Stimulated activated CD4-positive, alpha-beta T cell treated with anti-CD3 and anti-CD28 coated beads, Interleukin-4, amount 100 ng/mL, for 48 hours (primary cell): ENCODE results near the gene MLKL.

Experiments used
- DNase-seq, 2 donors: peaks; one replicate each; pipeline ENCODE4 v3.0.0-alpha.2; 2020; ENCODE audit warnings: low read depth in 2 of 2

The MLKL gene

DNA sequence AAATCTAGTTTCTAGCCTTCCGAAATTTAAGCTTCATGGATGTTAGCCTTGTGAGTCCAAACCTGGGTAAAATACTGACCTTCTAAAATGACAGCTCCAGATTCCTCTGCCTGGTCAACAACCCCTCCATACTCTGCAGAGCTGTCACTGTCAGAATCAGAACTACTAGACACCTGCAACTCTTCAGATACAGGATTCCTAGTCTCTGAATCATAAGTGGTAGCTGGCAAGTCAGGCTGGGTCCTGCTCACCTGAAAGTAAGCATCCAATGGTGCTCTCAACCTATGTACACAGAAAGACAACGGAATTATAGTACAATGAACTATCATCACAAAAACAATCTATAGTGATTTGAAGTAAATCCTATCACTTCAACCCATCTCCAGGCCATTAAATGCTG, 48.8 kb downstream of the MLKL start:
- no peak for DNase-seq

DNA sequence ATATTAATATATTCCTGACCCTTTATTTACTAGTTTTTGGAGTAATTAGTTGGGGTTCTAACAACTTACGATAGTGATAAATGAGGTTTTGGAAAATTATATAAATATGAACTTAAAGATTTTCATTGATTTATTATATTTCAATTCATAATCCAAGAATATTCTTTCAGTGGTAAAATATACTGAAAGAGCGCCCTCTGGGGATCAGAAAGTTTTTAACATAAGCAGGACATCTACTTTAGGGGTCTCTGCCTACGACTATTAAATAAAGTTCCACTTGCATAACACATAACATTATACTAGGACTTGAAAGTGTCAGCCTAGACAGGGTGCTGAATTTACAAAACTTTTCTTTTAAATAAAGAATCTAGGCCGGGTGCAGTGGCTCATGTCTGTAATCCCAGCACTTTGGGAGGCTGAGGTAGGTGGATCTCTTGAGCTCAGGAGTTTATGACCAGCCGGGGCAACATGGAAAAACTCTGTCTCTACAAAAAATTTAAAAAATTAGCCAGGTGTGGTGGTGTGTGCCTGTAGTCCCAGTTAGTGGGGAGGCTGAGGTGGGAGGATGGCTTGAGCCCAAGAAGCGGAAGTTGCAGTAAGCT, 49.6 kb downstream of the MLKL start:
- DNase-seq = no peak

DNA sequence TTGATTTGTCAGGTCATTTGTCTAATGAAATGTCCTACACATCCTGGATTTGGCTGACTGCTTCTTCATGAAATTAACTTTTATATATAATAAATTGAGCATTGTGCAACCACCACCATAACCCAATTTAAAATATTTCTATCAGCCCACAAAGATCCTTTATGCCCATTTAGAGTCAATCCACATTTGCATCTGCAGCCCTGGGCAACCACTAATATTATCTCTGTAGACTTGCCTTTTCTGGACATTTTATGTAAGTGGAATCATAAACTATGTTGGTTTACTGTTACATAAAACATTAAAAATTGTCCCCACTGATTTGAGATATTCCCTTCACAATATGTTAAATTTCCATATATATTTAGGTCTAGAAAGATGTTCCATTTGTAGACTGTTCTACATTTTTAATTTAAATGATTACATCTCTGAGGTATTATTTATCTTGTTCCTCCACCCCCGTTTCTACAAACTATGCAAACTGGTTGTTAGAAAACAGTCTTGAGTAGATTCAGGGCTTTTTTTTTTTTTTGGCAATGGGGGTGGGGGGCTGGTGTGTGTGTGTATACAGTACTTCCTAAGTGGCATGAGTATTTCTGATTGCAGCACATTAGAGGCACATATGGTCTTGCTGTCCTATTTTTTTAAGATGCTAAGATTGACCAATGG, 50.7 kb downstream of the MLKL start:
- no peak for DNase-seq

DNA sequence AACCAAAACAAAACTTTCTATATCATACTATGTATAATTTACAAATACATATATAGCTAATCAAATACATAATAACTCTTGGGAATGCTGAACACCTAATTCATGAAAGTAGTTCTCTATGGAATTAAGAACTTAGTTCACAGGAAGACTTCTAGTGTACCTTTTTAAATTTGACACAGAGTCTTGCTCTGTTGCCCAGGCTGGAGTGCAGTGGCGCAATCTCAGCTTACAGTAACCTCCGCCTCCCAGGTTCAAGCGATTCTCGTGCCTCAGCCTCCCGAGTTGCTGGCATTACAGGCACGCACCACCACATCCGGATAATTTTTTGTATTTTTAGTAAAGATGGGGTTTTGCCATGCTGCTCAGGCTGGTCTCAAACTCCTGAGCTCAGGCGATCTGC, 58.7 kb downstream of the MLKL start:
- DNase-seq = no peak

DNA sequence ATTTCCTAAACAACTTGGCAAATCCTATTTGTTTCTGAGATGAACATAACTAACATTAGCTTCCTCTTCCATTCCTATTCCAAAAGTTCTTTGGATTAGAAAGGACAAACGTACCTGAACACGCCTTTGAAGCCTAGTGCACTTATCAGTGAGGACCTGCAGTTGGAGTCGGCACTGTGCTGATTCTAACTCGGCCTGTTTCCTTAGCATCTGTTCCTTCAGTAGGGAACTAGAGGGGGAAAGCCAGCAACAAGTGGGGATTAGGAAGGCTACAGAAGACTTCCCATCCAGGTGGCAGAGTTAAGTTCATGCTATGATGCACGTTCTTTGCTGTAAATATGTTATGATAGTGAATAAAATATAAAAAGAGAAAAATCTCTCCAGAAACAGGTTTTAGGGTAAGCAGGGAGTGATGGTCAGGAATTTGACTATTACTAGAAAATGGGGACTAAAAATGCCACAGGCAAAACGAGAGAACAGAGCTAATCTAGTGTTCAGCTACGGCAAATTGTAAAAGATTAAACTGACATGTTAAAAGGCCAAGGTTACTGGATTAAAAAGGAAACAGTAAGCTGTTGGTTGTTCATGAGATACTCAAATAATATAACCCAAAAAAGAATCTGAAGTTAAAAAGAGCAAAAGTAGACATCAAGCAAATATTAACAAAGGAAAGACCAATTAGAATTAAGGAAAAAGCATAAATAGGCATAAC, 62.8 kb downstream of the MLKL start:
- DNase-seq = no peak

DNA sequence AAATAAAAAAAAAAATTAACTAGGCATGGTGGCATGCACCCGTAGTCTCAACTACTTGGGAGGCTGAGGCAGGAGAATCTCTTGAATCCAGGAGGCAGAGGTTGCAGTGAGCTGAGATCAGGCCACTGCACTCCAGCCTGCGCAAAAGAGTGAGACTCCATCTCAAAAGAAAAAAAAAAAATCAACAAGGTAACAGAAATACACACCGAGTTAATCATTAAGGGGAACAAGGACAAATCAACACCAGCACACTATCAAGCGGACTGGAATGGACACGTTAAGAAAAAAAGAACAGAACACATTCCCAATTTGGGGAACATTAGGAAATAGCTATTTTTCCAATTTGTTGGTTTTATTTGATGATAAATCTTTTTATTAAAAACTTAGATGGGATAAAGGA, 65.4 kb downstream of the MLKL start:
- DNase-seq = no peak

DNA sequence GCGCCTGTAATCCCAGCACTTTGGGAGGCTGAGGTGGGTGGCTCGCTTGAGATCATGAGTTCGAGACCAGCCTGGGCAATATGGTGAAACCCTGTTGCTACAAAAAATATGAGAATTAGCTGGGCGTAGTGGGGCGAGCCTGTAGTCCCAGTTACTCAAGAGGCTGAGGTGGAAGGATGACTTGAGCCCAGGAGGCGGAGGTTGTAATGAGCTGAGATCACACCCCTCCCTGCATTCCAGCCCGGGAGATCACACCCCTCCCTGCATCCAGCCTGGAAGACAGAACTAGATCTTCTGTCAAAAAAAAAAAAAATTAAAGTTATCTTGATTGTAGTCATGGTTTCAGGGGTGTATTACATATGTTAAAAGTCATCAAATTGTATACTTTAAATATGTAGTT, 67.0 kb downstream of the MLKL start:
- no peak for DNase-seq

DNA sequence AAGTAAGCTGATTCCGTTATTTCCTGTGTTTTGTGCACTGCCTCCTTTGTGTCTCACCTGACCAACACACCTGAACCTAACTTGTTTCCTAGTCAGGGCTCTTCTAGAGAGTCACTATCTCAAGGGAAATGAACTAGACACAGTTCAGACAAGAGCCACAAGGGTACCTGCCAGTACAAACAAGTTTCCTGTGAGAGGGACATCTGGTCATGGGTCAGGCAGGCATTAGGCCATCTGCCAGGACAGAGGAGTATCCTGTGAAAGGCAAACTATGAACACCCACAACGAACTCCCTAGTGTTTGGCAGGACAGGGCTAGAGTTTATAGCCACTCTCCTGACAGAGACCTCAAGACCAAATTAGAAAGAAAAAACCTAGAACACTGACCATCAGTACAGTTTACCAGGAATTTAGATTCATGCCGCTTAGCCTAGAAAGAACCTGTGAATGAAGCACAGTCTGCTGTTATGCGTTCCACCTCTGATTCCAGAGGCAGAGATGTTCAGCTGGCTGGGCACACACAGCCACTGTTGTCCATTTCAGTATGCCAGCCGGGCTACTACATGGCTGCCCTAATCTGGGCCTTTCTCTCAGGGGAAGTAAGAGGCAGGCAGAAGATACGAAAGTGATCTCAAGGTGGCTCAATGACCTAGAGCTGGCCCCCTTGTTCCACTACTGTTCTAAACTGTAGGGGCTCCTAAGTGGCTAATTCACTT, 73.0 kb downstream of the MLKL start:
- DNase-seq = no peak

DNA sequence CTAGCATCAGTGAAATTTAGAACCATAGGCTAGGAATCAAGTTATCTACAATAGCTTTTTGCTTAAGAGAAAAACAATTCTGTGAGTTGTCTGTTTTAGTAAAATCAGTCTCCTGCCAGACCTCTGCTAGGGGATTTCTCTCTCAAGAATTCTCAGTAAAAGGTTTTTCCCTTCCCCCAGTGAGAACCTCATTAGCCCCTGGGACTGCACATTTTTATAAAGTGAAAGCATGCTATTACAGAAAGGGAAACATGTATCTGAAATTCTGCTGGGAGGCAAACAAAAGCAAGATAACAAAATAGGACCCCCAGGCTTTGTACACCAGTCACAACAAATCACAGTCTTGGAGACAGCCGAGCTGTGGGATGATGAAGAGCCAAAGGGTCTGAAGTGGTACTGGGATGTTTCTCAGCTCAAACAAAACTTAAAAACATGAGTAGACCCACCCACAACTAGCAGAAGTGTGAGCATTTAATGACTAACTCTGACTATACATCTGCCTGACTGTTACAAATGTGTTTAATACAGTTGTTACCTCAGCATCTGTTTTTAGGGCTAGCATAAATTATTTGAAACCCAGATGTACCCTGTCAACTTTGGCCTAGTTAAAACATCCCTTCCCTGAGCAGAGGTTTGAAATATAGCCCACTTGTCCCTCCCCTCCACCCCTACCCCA, 73.8 kb downstream of the MLKL start:
- no peak for DNase-seq

DNA sequence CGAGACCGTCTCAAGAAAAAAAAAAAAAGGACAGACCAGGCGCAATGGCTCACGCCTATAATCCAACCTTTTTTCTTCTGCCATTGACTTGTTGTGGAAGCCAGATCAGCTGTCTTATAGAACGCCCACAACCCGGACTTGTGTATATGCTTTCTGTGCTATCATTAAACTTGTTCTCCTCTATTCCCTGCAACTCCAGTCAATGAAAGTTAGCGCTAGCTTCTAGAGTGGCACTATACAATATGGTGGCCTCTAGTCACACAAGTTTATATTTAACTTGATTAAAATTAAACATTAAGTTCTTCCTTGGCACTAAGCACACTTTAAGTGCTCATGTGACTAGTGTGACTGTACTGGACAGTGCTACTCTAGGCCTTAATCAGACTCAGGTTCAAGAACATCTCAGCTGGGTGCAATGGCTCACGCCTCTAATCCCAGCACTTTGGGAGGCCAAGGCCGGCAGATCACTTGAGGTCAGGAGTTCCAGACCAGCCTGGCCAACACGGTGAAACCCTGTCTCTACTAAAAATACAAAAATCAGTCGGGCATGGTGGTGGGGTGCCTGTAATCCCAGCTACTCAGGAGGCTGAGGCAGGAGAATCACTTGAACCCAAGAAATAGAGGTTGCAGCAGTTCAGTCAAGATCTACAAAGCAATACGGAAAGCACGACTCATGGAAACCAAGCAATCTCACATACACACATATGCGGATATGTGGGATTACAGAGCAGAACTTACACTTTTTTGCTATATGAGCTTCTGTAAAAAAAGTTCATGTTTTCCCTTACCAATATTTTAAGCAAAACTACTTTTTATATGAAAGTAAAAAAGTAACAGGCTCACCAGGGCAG, 74.9 kb downstream of the MLKL start:
- no peak for DNase-seq

DNA sequence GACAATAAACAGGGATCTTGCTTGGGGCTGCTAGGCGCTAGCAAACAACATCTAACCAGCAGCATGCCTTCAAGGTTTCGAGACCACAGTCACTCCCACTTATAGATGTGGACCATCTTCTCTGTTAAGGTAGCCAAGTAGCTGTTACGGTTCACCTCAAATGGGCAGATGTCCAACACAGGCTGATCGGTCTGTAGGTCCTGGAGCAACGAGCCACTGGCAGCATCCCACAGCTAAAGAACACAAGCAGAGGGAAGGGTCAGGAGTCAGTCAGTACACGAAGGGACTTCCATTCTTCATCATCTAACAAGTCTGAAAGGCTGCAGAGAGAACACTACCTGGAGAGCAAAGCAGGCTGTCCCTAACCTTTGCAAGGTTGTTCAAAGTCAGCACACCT, 76.8 kb downstream of the MLKL start:
- no peak for DNase-seq

DNA sequence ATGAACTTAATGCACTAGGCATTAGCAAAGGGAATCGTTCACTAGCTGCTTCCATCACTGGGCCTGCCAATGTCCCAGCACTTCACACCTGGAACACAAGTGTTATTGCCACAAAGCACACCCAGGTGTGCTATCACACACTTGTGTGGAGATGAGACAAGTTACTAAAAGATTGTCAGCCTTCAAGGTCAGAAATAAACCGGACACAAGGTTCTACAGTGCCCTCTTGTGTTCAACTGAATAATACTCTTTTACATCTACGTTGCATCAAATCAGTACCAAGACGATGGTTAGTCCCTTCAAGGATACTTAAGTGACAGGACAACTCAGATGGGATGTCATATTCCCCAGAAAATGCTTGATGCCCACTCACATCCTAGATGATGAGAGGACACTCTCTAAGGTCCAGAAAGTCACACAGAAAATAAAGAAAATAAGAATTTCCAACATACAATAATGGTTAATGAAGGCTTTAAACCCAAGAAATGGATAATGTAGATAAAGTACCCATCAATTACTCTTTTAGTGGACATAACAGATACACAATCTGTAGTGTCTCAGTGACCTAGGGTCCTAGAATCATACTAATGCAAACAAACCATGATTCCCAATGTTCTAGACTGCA, 77.3 kb downstream of the MLKL start:
- DNase-seq = no peak

DNA sequence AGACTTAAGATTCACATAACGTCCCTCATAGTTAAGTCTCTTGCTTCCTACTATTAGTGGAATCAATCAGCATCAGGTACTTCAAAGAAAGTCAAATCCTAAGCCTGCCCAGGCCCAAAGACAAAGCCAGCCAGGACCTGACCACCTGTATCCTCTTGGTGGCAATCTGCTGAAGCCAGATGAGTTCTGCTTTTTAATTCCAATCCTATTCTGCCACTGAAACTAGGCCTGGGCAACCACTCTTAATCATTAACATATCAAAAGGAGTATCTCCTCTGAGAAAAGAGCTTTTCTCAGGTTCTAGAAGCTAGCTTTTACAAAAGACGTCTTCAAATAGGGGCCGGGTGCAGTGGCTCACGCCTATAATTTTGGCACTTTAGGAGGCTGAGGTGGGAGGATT, 78.7 kb downstream of the MLKL start:
- no peak for DNase-seq
